Measurements from ENCODE around the gene NNAT.

DNA sequence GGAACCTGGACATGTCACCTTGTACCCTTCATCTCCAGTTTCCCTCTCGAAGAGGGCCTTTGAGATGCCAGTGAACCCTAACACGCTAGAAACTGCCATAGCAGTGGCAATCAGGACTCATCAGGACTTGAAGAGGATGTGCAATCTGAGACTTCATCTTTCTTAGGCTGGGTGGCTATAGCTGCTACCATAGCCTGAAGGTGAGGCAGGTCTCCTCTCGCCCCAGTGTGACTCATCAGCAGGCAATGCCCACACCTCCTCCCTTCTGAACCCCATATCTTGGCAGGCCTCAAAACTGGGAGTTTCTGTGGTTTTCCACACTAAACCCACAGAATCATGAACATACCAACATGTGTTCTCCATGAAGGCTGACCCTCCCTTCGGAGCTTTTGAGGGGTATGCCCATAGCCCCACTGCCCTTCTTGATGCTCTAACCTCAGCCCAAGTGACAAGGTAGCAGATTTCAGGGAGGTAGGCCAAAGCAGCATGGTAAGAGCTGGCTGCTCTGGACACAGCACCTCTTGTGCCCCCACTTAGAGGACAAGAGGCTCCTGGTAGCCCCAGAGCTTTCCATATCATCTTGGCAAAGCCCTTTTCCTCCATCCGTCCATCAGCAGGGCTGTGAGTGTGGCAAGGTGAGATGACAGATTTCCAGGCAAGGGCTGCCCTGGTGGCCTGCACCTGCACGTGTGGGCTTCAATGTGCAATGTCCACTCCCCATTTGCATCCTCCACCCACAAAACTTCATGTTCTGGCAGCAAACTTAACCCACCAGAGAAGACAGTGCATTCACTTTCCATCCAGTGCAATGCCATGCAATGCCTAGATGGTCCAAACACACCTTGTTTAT, 4.0 kb downstream of the NNAT start:
- no peak for TF ChIP-seq CTCF (IDR thresholded peaks at IDR 0.05; ENCODE audit: low read length)
- no peak for TF ChIP-seq EZH2 (IDR thresholded peaks at IDR 0.05; ENCODE audit: borderline replicate concordance, low read length)

All from OCI-LY1 (cell line).